ENCODE measurements around the gene SPACA9. TPM values are rescaled to one million over a fixed set of nuclear protein-coding genes. Genes with fewer than 3 reads are reported as not detected.
A peak's percentile ranks its signal among the peaks of the same experiment; 100 is the strongest.

Gene SPACA9
- total RNA-seq, 1 experiment from 2014 or later: 1.3 TPM

- Histone ChIP-seq H3K9ac (ENCODE audit: extremely low read depth, insufficient read length, low read length) (no peak overlapping the region), H2BK5ac (ENCODE audit: insufficient read length, low read length) (no peak overlapping the region), H3K14ac (ENCODE audit: insufficient read depth, low read length) (no peak overlapping the region), H3K79me2 (ENCODE audit: insufficient read depth, low read length) (no peaks in the 10 kb centered on the region), H2BK120ac (ENCODE audit: low read depth, low read length, poor library complexity, severe bottlenecking) (no peak overlapping the region), H2AK5ac (ENCODE audit: insufficient read length, low read length) (no peak overlapping the region), H3K9me3 (ENCODE audit: control insufficient read depth, low read depth, low read length) (no peaks in the 10 kb centered on the region), H3K4ac (ENCODE audit: low read depth, low read length) (no peak overlapping the region), H4K8ac (replicated peaks; ENCODE audit: insufficient read length, low read depth, low read length) (no peak overlapping the region), H4K20me1 (ENCODE audit: control insufficient read depth, insufficient read depth, insufficient read length) (no peaks in the 10 kb centered on the region), H3K23me2 (ENCODE audit: insufficient read length, low read depth, low read length, poor library complexity, severe bottlenecking) (no peaks in the 10 kb centered on the region), H3K56ac (ENCODE audit: insufficient read length, low read depth, low read length) (no peak overlapping the region), H3K4me1 (ENCODE audit: insufficient read depth, low read length) (no peaks in the 10 kb centered on the region), H4K5ac (ENCODE audit: insufficient read length, low read depth, low read length) (no peak overlapping the region), H3K79me1 (ENCODE audit: insufficient read depth, low read depth, low read length, poor library complexity, severe bottlenecking) (no peaks in the 10 kb centered on the region), H3K4me2 (ENCODE audit: insufficient read depth, insufficient read length, low read length) (no peak overlapping the region), H3K18ac (ENCODE audit: insufficient read length, low read depth, low read length) (no peak overlapping the region), H3K23ac (ENCODE audit: insufficient read length, low read depth, low read length) (no peak overlapping the region), H2AFZ (ENCODE audit: low read length) (no peak overlapping the region), H3T11ph (ENCODE audit: low read length) (no peak overlapping the region), H3K27me3 (ENCODE audit: insufficient read depth, low read length) (no peaks in the 10 kb centered on the region), H2BK20ac (ENCODE audit: low read depth, low read length, poor library complexity, severe bottlenecking) (no peak overlapping the region), H2BK15ac (ENCODE audit: low read depth, low read length) (no peak overlapping the region), H2BK12ac (ENCODE audit: insufficient read length, low read depth, low read length) (no peak overlapping the region), H3K27ac (ENCODE audit: insufficient read length, low read depth, low read length) (no peak overlapping the region), H4K91ac (ENCODE audit: insufficient read length, low read depth, low read length) (no peak overlapping the region)
- Mint-ChIP-seq H3K36me3 (ENCODE audit: insufficient read depth in 1 of 3, low read depth in 3 of 3) (no peaks in the 10 kb centered on the region), H3K27ac (peak overlapping the region in 1 of 3 experiments; percentile 23; a peak in 1 of 7 replicates), H3K9me3 (no peaks in the 10 kb centered on the region; a peak in 1 of 5 replicates), H3K4me3 (no peak overlapping the region), H3K27me3 (ENCODE audit: low read depth) (peaks cover 13% of the 10 kb centered on the region), H3K4me1 (peaks cover 31 to 37% of the 10 kb centered on the region in 2 experiments)
- no CpG with 5 or more reads among the region's 3 CpGs for WGBS (ENCODE audit: extremely low coverage, insufficient read length, low lambda C conversion rate)
- no peak for TF ChIP-seq CTCF (conservative IDR thresholded peaks at IDR 0.05)
- DNase-seq: no peak
Observed at GRCh38 chr9:132861666-132862065, 17.0 kb upstream of the SPACA9 start.

Data from H9 (cell line).